MM.1S (cell line): ENCODE results near the gene CHST1.

Experiments used
- DNase-seq: peaks from one replicate; pipeline ENCODE4 v3.0.0-alpha.2; 2015
- H2AFZ ChIP-seq: fragments of 300-600 bp; sonication (generic); 2 replicates; pipeline ENCODE4 v1.6.0; 2016; ENCODE audit warnings: antibody characterized with exemption, low read length
- H3F3A ChIP-seq: fragments of 300-600 bp; sonication (generic); 2 replicates; pipeline ENCODE4 v1.6.1; 2016; ENCODE audit warnings: mild to moderate bottlenecking, antibody characterized with exemption, low read length, moderate library complexity, mixed read lengths; ENCODE audit not compliant: insufficient read depth
- H3K27ac ChIP-seq: fragments of 300-600 bp; sonication (generic); 2 replicates; pipeline ENCODE4 v1.5.1; 2016; ENCODE audit warnings: mild to moderate bottlenecking, low read length
- H3K27me3 ChIP-seq: fragments of 300-600 bp; sonication (generic); replicated peaks from 2 replicates; pipeline ENCODE4 v1.6.0; 2016; ENCODE audit warnings: low read length; ENCODE audit not compliant: insufficient read depth
- H3K36me3 ChIP-seq: fragments of 300-600 bp; sonication (generic); replicated peaks from 2 replicates; pipeline ENCODE4 v1.6.1; 2016; ENCODE audit warnings: mild to moderate bottlenecking, low read length, mixed read lengths; ENCODE audit not compliant: insufficient read depth
- H3K4me1 ChIP-seq: fragments of 300-600 bp; sonication (generic); 2 replicates; pipeline ENCODE4 v1.6.1; 2016; ENCODE audit warnings: low read length, mixed read lengths
- H3K4me2 ChIP-seq: fragments of 300-600 bp; sonication (generic); 2 replicates; pipeline ENCODE4 v1.6.0; 2016; ENCODE audit warnings: low read depth, low read length
- H3K4me3 ChIP-seq: fragments of 300-600 bp; sonication (generic); 2 replicates; pipeline ENCODE4 v1.5.1; 2016; ENCODE audit warnings: low read length, mixed read lengths
- H3K79me2 ChIP-seq: fragments of 300-600 bp; sonication (generic); 2 replicates; pipeline ENCODE4 v1.6.1; 2016; ENCODE audit warnings: mixed run types, low read length, mixed read lengths
- H3K9ac ChIP-seq: fragments of 300-600 bp; sonication (generic); 2 replicates; pipeline ENCODE4 v1.6.1; 2016; ENCODE audit warnings: low read length, mixed read lengths
- H3K9me2 ChIP-seq: fragments of 300-600 bp; sonication (generic); replicated peaks from 2 replicates; pipeline ENCODE4 v1.6.1; 2016; ENCODE audit warnings: mild to moderate bottlenecking, low read length, mixed read lengths; ENCODE audit not compliant: insufficient read depth
- H3K9me3 ChIP-seq: fragments of 300-600 bp; sonication (generic); replicated peaks from 2 replicates; pipeline ENCODE4 v1.6.1; 2016; ENCODE audit warnings: mild to moderate bottlenecking, low read length, mixed read lengths; ENCODE audit not compliant: insufficient read depth
- H4K20me1 ChIP-seq: fragments of 300-600 bp; sonication (generic); 2 replicates; pipeline ENCODE4 v1.6.1; 2016; ENCODE audit warnings: mild to moderate bottlenecking, low read length, moderate library complexity, mixed read lengths; ENCODE audit not compliant: insufficient read depth
- CTCF ChIP-seq: fragments of 300-600 bp; sonication (generic); IDR thresholded peaks from 2 replicates; pipeline ENCODE4 v1.5.1; 2016; ENCODE audit warnings: antibody characterized with exemption, low read length, mixed read lengths
- EZH2 ChIP-seq: fragments of 300-600 bp; sonication (generic); optimal IDR thresholded peaks from 2 replicates; pipeline ENCODE3; 2017; ENCODE audit warnings: low read depth, mild to moderate bottlenecking, antibody characterized with exemption, low read length, mixed read lengths
- EZH2phosphoT487 ChIP-seq: fragments of 300-600 bp; sonication (generic); IDR thresholded peaks from 2 replicates; pipeline ENCODE4 v1.6.1; 2018; ENCODE audit warnings: antibody characterized with exemption, low read length

CHST1 gene

GRCh38 chr11:45708887-45709663, 43.7 kb upstream of the CHST1 start:
- Histone ChIP-seq H3K4me3 (no peak overlapping the region), H3K4me2 (no peak overlapping the region), H2AFZ (no peak overlapping the region), H3K9ac (no peak overlapping the region), H3K27ac (no peak overlapping the region), H3K36me3 (no peaks in the 10 kb centered on the region), H3F3A (no peaks in the 10 kb centered on the region), H4K20me1 (no peaks in the 10 kb centered on the region), H3K4me1 (no peaks in the 10 kb centered on the region), H3K9me2 (no peaks in the 10 kb centered on the region), H3K79me2 (no peaks in the 10 kb centered on the region), H3K9me3 (no peaks in the 10 kb centered on the region), H3K27me3 (no peaks in the 10 kb centered on the region)
- no peak for DNase-seq
- TF ChIP-seq EZH2phosphoT487 (no peak), CTCF (no peak), EZH2 (no peak)

GRCh38 chr11:45704635-45705034, 39.2 kb upstream of the CHST1 start:
- Histone ChIP-seq H3K4me1 (no peaks in the 10 kb centered on the region), H3F3A (no peaks in the 10 kb centered on the region), H3K9me2 (no peaks in the 10 kb centered on the region), H3K36me3 (no peaks in the 10 kb centered on the region), H3K9me3 (no peaks in the 10 kb centered on the region), H3K4me2 (no peak overlapping the region), H3K9ac (no peak overlapping the region), H2AFZ (no peak overlapping the region), H3K27ac (no peak overlapping the region), H3K27me3 (no peaks in the 10 kb centered on the region), H4K20me1 (no peaks in the 10 kb centered on the region), H3K4me3 (no peak overlapping the region), H3K79me2 (no peaks in the 10 kb centered on the region)
- TF ChIP-seq EZH2phosphoT487 (no peak), EZH2 (no peak), CTCF (no peak)
- no peak for DNase-seq

- no peaks in the 10 kb centered on the region for H3K4me1 ChIP-seq
- no peaks in the 10 kb centered on the region for H3K79me2 ChIP-seq
- no peaks in the 10 kb centered on the region for H3K36me3 ChIP-seq
- no peaks in the 10 kb centered on the region for H4K20me1 ChIP-seq
- H3K27me3 ChIP-seq: no peaks in the 10 kb centered on the region
- no peak overlapping the region for H3K27ac ChIP-seq
- no peak overlapping the region for H3K4me2 ChIP-seq
- DNase-seq: no peak
- H3K9ac ChIP-seq: no peak overlapping the region
- no peaks in the 10 kb centered on the region for H3K9me2 ChIP-seq
- no peak overlapping the region for H3K4me3 ChIP-seq
- H3K9me3 ChIP-seq: no peaks in the 10 kb centered on the region
- H2AFZ ChIP-seq: no peak overlapping the region
- H3F3A ChIP-seq: no peaks in the 10 kb centered on the region
- TF ChIP-seq CTCF: no peak
- no peak for TF ChIP-seq EZH2phosphoT487
- no peak for TF ChIP-seq EZH2
Measured at GRCh38 chr11:45704133-45704532, 38.7 kb upstream of the CHST1 start.
